Loucy (cell line): ENCODE data around the gene INCENP.

Source experiments
- H2AFZ ChIP-seq: fragments of 200-600 bp; sonication (generic); 2 replicates; pipeline ENCODE4 v1.6.0; 2016; ENCODE audit warnings: antibody characterized with exemption, mild to moderate bottlenecking, low read length, moderate library complexity
- H3F3A ChIP-seq: fragments of 200-600 bp; 2 replicates; pipeline ENCODE4 v1.6.0; 2016; ENCODE audit warnings: antibody characterized with exemption, low read depth, mild to moderate bottlenecking
- H3K27me3 ChIP-seq: fragments of 200-600 bp; sonication (generic); 2 replicates; pipeline ENCODE4 v1.6.1; 2014; ENCODE audit warnings: low read length, mild to moderate bottlenecking; ENCODE audit not compliant: insufficient read depth, poor library complexity, severe bottlenecking
- H3K36me3 ChIP-seq: fragments of 200-600 bp; sonication (generic); 2 replicates; pipeline ENCODE4 v1.6.1; 2016; ENCODE audit warnings: low read length; ENCODE audit not compliant: insufficient read depth
- H3K4me1 ChIP-seq: fragments of 200-600 bp; sonication (generic); 2 replicates; pipeline ENCODE4 v1.5.1; 2014; ENCODE audit warnings: low read length, mild to moderate bottlenecking; ENCODE audit not compliant: insufficient read depth, poor library complexity, severe bottlenecking
- H3K4me2 ChIP-seq: fragments of 200-600 bp; sonication (generic); 2 replicates; pipeline ENCODE4 v1.6.0; 2014; ENCODE audit warnings: antibody characterized with exemption, low read length, low read depth, mild to moderate bottlenecking; ENCODE audit not compliant: poor library complexity, severe bottlenecking
- H3K4me3 ChIP-seq: fragments of 200-600 bp; sonication (generic); 2 replicates; pipeline ENCODE4 v1.5.1; 2014; ENCODE audit warnings: low read length, mild to moderate bottlenecking, mixed read lengths; ENCODE audit not compliant: poor library complexity, severe bottlenecking
- H3K79me2 ChIP-seq: fragments of 200-600 bp; sonication (generic); 2 replicates; pipeline ENCODE4 v1.6.1; 2014; ENCODE audit warnings: low read length; ENCODE audit not compliant: insufficient read depth
- H3K9ac ChIP-seq: fragments of 200-600 bp; sonication (generic); 2 replicates; pipeline ENCODE4 v1.6.0; 2014; ENCODE audit warnings: mild to moderate bottlenecking, low read depth, low read length, moderate library complexity; ENCODE audit not compliant: poor library complexity, severe bottlenecking
- H3K9me2 ChIP-seq: fragments of 200-600 bp; sonication (generic); replicated peaks from 2 replicates; pipeline ENCODE4 v1.6.1; 2016; ENCODE audit warnings: low read depth, low read length, mixed read lengths
- H3K9me3 ChIP-seq: fragments of 200-600 bp; sonication (generic); 2 replicates; pipeline ENCODE4 v1.6.1; 2014; ENCODE audit warnings: mild to moderate bottlenecking, antibody characterized with exemption, low read length, low read depth; ENCODE audit not compliant: insufficient read depth
- H4K20me1 ChIP-seq: fragments of 200-600 bp; sonication (generic); 2 replicates; pipeline ENCODE4 v1.6.0; 2014; ENCODE audit warnings: antibody characterized with exemption, low read length, mild to moderate bottlenecking; ENCODE audit not compliant: insufficient read depth, poor library complexity, severe bottlenecking
- EZH2phosphoT487 ChIP-seq: fragments of 200-600 bp; IDR thresholded peaks from 2 replicates; pipeline ENCODE4 v1.6.1; 2018; ENCODE audit warnings: antibody characterized with exemption, mild to moderate bottlenecking, moderate library complexity, borderline replicate concordance
- TF ChIP-seq, protein P1 (sequence below): fragments of 200-600 bp; sonication (generic); conservative IDR thresholded peaks from 2 replicates; pipeline ENCODE4 v1.5.1; 2014; ENCODE audit warnings: mild to moderate bottlenecking, antibody characterized with exemption, low read length

Gene INCENP

DNA sequence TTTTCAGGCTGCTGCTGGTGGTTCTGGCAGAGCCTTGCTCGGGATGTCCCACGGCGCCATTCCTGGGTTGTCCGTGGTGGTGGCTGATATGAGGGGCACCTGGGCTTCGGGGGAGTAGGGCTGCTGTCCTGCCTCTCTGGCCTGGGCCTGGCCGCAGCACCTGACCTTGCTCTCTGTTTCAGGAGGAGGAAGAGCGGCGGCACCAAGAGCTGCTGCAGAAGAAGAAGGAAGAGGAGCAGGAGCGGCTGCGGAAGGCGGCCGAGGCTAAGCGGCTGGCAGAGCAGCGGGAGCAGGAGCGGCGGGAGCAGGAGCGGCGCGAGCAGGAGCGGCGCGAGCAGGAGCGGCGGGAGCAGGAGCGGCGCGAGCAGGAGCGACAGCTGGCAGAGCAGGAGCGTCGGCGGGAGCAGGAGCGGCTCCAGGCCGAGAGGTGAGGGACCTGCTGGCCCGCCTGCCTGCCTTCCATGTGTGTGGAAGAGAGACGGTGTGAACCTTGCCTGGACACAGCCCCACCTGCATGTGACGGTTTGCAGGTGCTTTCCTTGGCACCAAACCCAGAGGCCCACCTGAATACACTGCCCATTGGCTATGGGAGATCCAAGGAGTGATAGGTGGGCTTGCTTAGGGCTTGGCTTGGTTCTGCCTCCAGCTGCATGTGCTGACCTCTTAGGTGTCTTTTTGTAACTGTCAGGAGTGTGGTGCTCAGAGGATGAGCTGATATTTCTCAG lies 22.8 kb downstream of the INCENP start:
- no peaks in the 10 kb centered on the region for H3K9me2 ChIP-seq
- no peak overlapping the region for H2AFZ ChIP-seq
- no peak overlapping the region for H3K4me3 ChIP-seq
- peaks cover 98% of the 10 kb centered on the region; the same call in 1 of the 2 replicates for H3K36me3 ChIP-seq
- no peaks in the 10 kb centered on the region for H3K79me2 ChIP-seq
- H3K4me1 ChIP-seq: no peaks in the 10 kb centered on the region
- no peaks in the 10 kb centered on the region for H3K9me3 ChIP-seq
- no peak for TF ChIP-seq EZH2phosphoT487
- TF ChIP-seq, protein P1, sequence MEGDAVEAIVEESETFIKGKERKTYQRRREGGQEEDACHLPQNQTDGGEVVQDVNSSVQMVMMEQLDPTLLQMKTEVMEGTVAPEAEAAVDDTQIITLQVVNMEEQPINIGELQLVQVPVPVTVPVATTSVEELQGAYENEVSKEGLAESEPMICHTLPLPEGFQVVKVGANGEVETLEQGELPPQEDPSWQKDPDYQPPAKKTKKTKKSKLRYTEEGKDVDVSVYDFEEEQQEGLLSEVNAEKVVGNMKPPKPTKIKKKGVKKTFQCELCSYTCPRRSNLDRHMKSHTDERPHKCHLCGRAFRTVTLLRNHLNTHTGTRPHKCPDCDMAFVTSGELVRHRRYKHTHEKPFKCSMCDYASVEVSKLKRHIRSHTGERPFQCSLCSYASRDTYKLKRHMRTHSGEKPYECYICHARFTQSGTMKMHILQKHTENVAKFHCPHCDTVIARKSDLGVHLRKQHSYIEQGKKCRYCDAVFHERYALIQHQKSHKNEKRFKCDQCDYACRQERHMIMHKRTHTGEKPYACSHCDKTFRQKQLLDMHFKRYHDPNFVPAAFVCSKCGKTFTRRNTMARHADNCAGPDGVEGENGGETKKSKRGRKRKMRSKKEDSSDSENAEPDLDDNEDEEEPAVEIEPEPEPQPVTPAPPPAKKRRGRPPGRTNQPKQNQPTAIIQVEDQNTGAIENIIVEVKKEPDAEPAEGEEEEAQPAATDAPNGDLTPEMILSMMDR: no peak
- no peak overlapping the region for H3K9ac ChIP-seq
- no peaks in the 10 kb centered on the region for H3K27me3 ChIP-seq
- no peaks in the 10 kb centered on the region for H3F3A ChIP-seq
- H4K20me1 ChIP-seq: no peaks in the 10 kb centered on the region
- H3K4me2 ChIP-seq: no peak overlapping the region

DNA sequence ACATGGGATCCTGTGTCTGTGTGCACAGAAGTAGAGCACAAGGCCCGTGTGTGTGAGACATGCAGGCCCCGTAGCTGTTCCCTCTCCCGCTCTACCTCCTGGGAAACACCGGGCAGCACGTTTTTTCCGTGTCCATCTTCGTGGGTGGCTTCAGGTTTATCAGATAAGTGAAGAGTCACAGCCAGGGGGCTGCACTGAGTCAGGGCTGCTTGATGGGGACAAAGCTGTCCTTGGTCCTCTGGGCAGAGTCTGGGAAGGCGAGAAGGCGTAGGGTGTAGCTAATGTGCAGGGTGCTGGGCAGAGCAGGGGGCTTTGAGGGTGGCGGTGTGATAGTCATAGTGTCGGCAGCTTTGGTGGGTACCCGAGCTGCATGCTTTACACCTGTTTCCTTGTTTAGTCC lies 23.7 kb downstream of the INCENP start:
- H3K4me2 ChIP-seq: no peak overlapping the region
- H3K9me3 ChIP-seq: no peaks in the 10 kb centered on the region
- no peak overlapping the region for H2AFZ ChIP-seq
- no peaks in the 10 kb centered on the region for H3K79me2 ChIP-seq
- H3K4me3 ChIP-seq: no peak overlapping the region
- no peaks in the 10 kb centered on the region for H3K9me2 ChIP-seq
- no peaks in the 10 kb centered on the region for H3K27me3 ChIP-seq
- peaks cover 97% of the 10 kb centered on the region; the same call in 1 of the 2 replicates for H3K36me3 ChIP-seq
- no peaks in the 10 kb centered on the region for H4K20me1 ChIP-seq
- no peaks in the 10 kb centered on the region for H3K4me1 ChIP-seq
- H3F3A ChIP-seq: no peaks in the 10 kb centered on the region
- no peak for TF ChIP-seq EZH2phosphoT487
- TF ChIP-seq, protein P1: no peak
- no peak overlapping the region for H3K9ac ChIP-seq

- Histone ChIP-seq H3K4me3 (no peak overlapping the region), H3K79me2 (no peaks in the 10 kb centered on the region), H3K9ac (no peak overlapping the region), H4K20me1 (no peaks in the 10 kb centered on the region), H2AFZ (no peak overlapping the region), H3F3A (no peaks in the 10 kb centered on the region), H3K27me3 (no peaks in the 10 kb centered on the region), H3K4me2 (no peak overlapping the region), H3K4me1 (no peaks in the 10 kb centered on the region), H3K9me2 (no peaks in the 10 kb centered on the region), H3K9me3 (no peaks in the 10 kb centered on the region), H3K36me3 (peaks cover 97% of the 10 kb centered on the region; the same call in 1 of the 2 replicates)
- TF ChIP-seq, protein P1: no peak
- no peak for TF ChIP-seq EZH2phosphoT487
These were observed 24.6 kb downstream of the INCENP start for GRCh38 chr11:62148271-62148980.
